Common myeloid progenitor, CD34-positive (primary cell): ENCODE data around the gene ADK.

Experiments used
- CTCF ChIA-PET: fragments of 350-600 bp; sonication (Branson Sonifier 250); formaldehyde crosslinking; loops from one replicate; lab custom pipeline; 2021; ENCODE audit warnings: antibody characterized with exemption; lab: Charles Lee
- POLR2A ChIA-PET: fragments of 350-600 bp; sonication (Branson Sonifier 250); formaldehyde crosslinking; loops from one replicate; lab custom pipeline; 2021; ENCODE audit warnings: antibody characterized with exemption; lab: Charles Lee
- DNase-seq, 3 donors: peaks; one replicate each; pipeline versions ENCODE4 v3.0.0 to v3.0.0-alpha.2; 2013
- H3K27ac ChIP-seq, 2 experiments: 1 replicate in 1 of 2; 2 replicates in 1 of 2; pipeline ENCODE4 v1.7.0; 2013; ENCODE audit warnings: inconsistent platforms in 2 of 2, low read length in 2 of 2, mild to moderate bottlenecking in 2 of 2, low read depth in 1 of 2, moderate library complexity in 1 of 2; ENCODE audit not compliant: severe bottlenecking in 2 of 2, insufficient read depth in 1 of 2, poor library complexity in 1 of 2
- H3K27me3 ChIP-seq, 5 experiments: replicated peaks in 2 of 5; 1 replicate in 3 of 5; 2 replicates in 2 of 5; pipeline versions ENCODE4 v1.6.1 to v1.7.0; 2013; ENCODE audit warnings: low read length in 4 of 5, mild to moderate bottlenecking in 2 of 5, moderate library complexity in 2 of 5, inconsistent platforms in 1 of 5; ENCODE audit not compliant: insufficient read depth in 5 of 5, control insufficient read depth in 4 of 5
- H3K36me3 ChIP-seq, 4 experiments: 1 replicate in 2 of 4; 2 replicates in 2 of 4; pipeline versions ENCODE4 v1.6.1 to v1.7.0; 2013; ENCODE audit warnings: low read length in 3 of 4, control low read depth in 1 of 4, mild to moderate bottlenecking in 1 of 4; ENCODE audit not compliant: control insufficient read depth in 4 of 4, insufficient read depth in 4 of 4
- H3K4me1 ChIP-seq, 4 experiments: 1 replicate in 3 of 4; 2 replicates in 1 of 4; pipeline versions ENCODE4 v1.6.1 to v1.7.1; 2013; ENCODE audit warnings: low read length in 3 of 4, mild to moderate bottlenecking in 3 of 4, control low read depth in 1 of 4, inconsistent platforms in 1 of 4, moderate library complexity in 1 of 4; ENCODE audit not compliant: control insufficient read depth in 4 of 4, insufficient read depth in 4 of 4; ENCODE audit errors: control extremely low read depth in 1 of 4
- H3K4me3 ChIP-seq, 7 experiments: 1 replicate in 4 of 7; 2 replicates in 3 of 7; pipeline versions ENCODE4 v1.5.1 to v1.7.0; 2013; ENCODE audit warnings: mild to moderate bottlenecking in 7 of 7, low read length in 6 of 7, moderate library complexity in 6 of 7, inconsistent platforms in 2 of 7, low read depth in 2 of 7, control low read depth in 1 of 7; ENCODE audit not compliant: insufficient read depth in 4 of 7, control insufficient read depth in 1 of 7; ENCODE audit errors: extremely low read depth in 1 of 7
- H3K9me3 ChIP-seq, 5 experiments: 1 replicate in 4 of 5; 2 replicates in 1 of 5; pipeline versions ENCODE4 v1.6.1 to v1.7.1; 2013; ENCODE audit warnings: low read length in 4 of 5, mild to moderate bottlenecking in 2 of 5, inconsistent platforms in 1 of 5, low read depth in 1 of 5, moderate library complexity in 1 of 5; ENCODE audit not compliant: control insufficient read depth in 4 of 5, insufficient read depth in 2 of 5; ENCODE audit errors: control extremely low read depth in 1 of 5
- WGBS: methylation state at CpG from one replicate; pipeline ENCODE4 v1.1.5; 2013; ENCODE audit not compliant: insufficient coverage; 5-methylcytosine and 5-hydroxymethylcytosine counted together

ADK gene

GRCh38 chr10:74586088-74586585 is 435.1 kb downstream of the ADK start:
- Histone ChIP-seq H3K36me3 (no peaks in the 10 kb centered on the region), H3K4me3 (peak overlapping the region in 4 of 7 experiments; percentile 0 to 67 (median 54)), H3K27me3 (no peaks in the 10 kb centered on the region), H3K4me1 (peaks cover 15 to 39% (median 21%) of the 10 kb centered on the region in 4 experiments), H3K27ac (peak overlapping the region; percentile 52 to 79), H3K9me3 (no peaks in the 10 kb centered on the region)
- CTCF ChIA-PET, result interaction anchor here (0.7 to 1.1 kb wide), 2 partner anchors 35 to 435 kb away, joined by 3 read pairs; no protein-coding TSS in a partner anchor
- no CpG with 5 or more reads among the region's 1 CpG for WGBS
- POLR2A ChIA-PET, result no interaction called here
- peak in 2 of 3 donors; percentile 61 to 72 for DNase-seq

GRCh38 chr10:74587109-74587854 is 436.3 kb downstream of the ADK start:
- no CpG with 5 or more reads among the region's 3 CpGs for WGBS
- Histone ChIP-seq H3K36me3 (peaks cover 0 to 3% (median 0%) of the 10 kb centered on the region in 4 experiments), H3K27ac (no peak overlapping the region), H3K4me3 (no peak overlapping the region), H3K4me1 (peaks cover 15 to 39% (median 21%) of the 10 kb centered on the region in 4 experiments), H3K27me3 (no peaks in the 10 kb centered on the region), H3K9me3 (no peaks in the 10 kb centered on the region)
- POLR2A ChIA-PET, result no interaction called here
- DNase-seq, result no peak
- CTCF ChIA-PET, result interaction anchor here (0.8 kb wide), 1 partner anchor 14 kb away, joined by 3 read pairs; no protein-coding TSS in a partner anchor

- no peaks in the 10 kb centered on the region for H3K9me3 ChIP-seq
- POLR2A ChIA-PET, result no interaction called here
- CTCF ChIA-PET, result interaction anchor here (0.6 to 1.2 kb wide), 3 partner anchors 14 to 150 kb away, joined by 3 read pairs; no protein-coding TSS in a partner anchor
- peaks cover 15 to 39% (median 21%) of the 10 kb centered on the region in 4 experiments for H3K4me1 ChIP-seq
- DNase-seq, result peak; percentile 96 to 99 (median 99)
- H3K36me3 ChIP-seq, result peaks cover 0 to 3% (median 0%) of the 10 kb centered on the region in 4 experiments
- H3K27me3 ChIP-seq, result no peaks in the 10 kb centered on the region
- H3K4me3 ChIP-seq, result peak overlapping the region in 1 of 7 experiments; percentile 16
- 15% methylated on average over 3 of the region's 6 CpGs for WGBS
- H3K27ac ChIP-seq, result peak overlapping the region; percentile 88 to 89
Observed at GRCh38 chr10:74589226-74589673, 438.2 kb downstream of the ADK start.

DNA sequence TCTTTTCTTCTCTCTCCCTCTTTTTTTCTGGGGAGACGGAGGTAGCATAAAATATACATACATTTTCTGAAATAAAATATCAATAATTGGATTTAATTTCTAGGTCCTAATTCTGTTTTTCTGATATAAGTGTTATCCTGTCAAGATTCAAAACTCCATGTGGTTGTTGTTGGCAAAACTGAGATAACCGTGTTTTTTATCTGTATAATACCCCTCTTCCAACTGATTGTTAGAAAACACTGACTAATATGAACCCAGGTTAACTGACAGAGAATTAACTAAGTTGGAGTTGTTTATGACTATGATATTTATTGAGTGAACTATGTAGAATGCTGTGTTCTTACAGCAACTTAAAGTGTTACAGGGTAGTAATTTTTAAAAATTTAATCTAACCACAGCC is 438.8 kb downstream of the ADK start:
- H3K27me3 ChIP-seq, result no peaks in the 10 kb centered on the region
- H3K9me3 ChIP-seq, result no peaks in the 10 kb centered on the region
- H3K4me1 ChIP-seq, result peaks cover 15 to 37% (median 21%) of the 10 kb centered on the region in 4 experiments
- no peak overlapping the region for H3K4me3 ChIP-seq
- no CpG with 5 or more reads among the region's 2 CpGs for WGBS
- ChIA-PET POLR2A (no interaction called here), CTCF (interaction anchor here (1.2 kb wide), 1 partner anchor 150 kb away, joined by 3 read pairs; no protein-coding TSS in a partner anchor)
- DNase-seq, result peak in 1 of 3 donors; percentile 44
- H3K36me3 ChIP-seq, result peaks cover 0 to 3% (median 0%) of the 10 kb centered on the region in 4 experiments
- peak overlapping the region; percentile 88 to 89 for H3K27ac ChIP-seq

DNA sequence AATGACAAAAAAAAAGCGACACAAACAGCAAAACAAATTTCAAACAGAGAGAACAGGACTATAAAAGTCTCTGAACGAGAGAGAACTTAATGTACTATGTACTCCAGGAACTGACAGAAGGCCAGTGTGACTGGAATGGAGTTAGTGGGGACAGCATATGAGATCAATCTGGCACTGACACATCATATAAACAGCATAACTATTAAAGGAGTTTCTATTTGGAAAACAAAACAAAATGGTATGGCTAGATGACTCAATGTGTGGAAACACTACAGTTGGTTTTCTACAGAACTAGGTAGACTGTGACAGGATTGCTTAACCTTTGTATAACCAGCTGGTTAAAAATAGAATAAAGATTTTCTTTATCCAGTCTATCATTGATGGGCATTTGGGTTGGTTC is 442.4 kb downstream of the ADK start:
- WGBS, result no CpG with 5 or more reads among the region's 2 CpGs
- POLR2A ChIA-PET, result no interaction called here
- H3K4me3 ChIP-seq, result no peak overlapping the region
- no peaks in the 10 kb centered on the region for H3K9me3 ChIP-seq
- no peaks in the 10 kb centered on the region for H3K27me3 ChIP-seq
- H3K27ac ChIP-seq, result no peak overlapping the region
- H3K36me3 ChIP-seq, result peaks cover 0 to 3% (median 0%) of the 10 kb centered on the region in 4 experiments
- H3K4me1 ChIP-seq, result peaks cover 6 to 21% (median 10%) of the 10 kb centered on the region in 4 experiments
- CTCF ChIA-PET, result no interaction called here
- no peak for DNase-seq

GRCh38 chr10:74596713-74597112 is 445.7 kb downstream of the ADK start:
- POLR2A ChIA-PET, result no interaction called here
- no peak overlapping the region for H3K27ac ChIP-seq
- CTCF ChIA-PET, result no interaction called here
- no peaks in the 10 kb centered on the region for H3K9me3 ChIP-seq
- WGBS, result no CpG with 5 or more reads among the region's 7 CpGs
- H3K27me3 ChIP-seq, result no peaks in the 10 kb centered on the region
- no peaks in the 10 kb centered on the region for H3K4me1 ChIP-seq
- DNase-seq, result no peak
- H3K36me3 ChIP-seq, result peaks cover 0 to 2% (median under 1%) of the 10 kb centered on the region in 4 experiments
- H3K4me3 ChIP-seq, result no peak overlapping the region
